H1 (cell line): ENCODE data around the gene KRT13. TPM values are rescaled to one million over a fixed set of nuclear protein-coding genes. Genes with fewer than 3 reads are reported as not detected.

ENCODE experiments used
- SIN3A ChIP-seq, 2 experiments: IDR thresholded peaks in 1 of 2; conservative IDR thresholded peaks in 1 of 2; 2 replicates each; pipeline ENCODE4 v1.6.1; 2011 to 2012; ENCODE audit warnings: low read length in 2 of 2, improper control_type of control experiment in 1 of 2, low read depth in 1 of 2, mild to moderate bottlenecking in 1 of 2
- polyA plus RNA-seq, 7 experiments: library from polyadenylated mRNA; depleted of rRNA in 3 of 7; stranded (reverse) in 5 of 7; unstranded in 2 of 7; fragments of >200 nt in 5 of 7; fragments of 200-250 nt in 2 of 7; gene quantifications; 1 replicate in 5 of 7; 2 replicates in 1 of 7; 4 replicates in 1 of 7; pipeline versions ENCODE4 v1.2.1 to v1.2.3, GENCODE V29; 2011 to 2013; ENCODE audit warnings: missing spikeins in 2 of 7, mixed read lengths in 2 of 7
- total RNA-seq: library from RNA; stranded (reverse); fragmentation: NEBNext Ultra II Directional; extraction: Animal tissue kit (Norgen Biotek cat#: 25700); gene quantifications from 2 replicates; pipeline ENCODE4 v1.2.1, GENCODE V29; 2021

Gene KRT13
- total and polyA plus RNA-seq, 2 of the 8 experiments (the other 6 are each of a cell fraction or from before 2014, with no cell fraction given), result 0.09 TPM; not detected in 1

DNA sequence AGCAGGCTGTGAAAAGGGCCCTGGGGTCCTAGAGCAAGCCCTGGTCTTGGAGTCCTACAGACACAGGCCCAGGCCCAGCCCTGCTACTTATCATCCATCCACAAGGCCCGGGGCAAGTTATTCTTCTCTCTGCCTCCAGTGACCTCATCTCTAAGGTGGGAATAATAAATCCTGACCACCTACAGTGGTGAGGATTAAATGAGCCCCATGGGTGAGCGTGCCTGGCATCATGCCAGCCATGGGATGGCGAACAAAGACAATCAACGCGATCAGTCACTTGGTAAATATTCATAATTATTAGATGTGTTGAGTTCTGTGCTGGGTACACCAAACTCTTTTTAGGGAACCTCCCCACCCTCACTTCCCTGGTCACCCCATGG is 7.7 kb upstream of the KRT13 start (continued):
- TF ChIP-seq SIN3A (conservative IDR thresholded peaks at IDR 0.05 in 1 of 2, IDR thresholded peaks at IDR 0.05 in 1 of 2; ENCODE audit: low read depth in 1 of 2, low read length in 2 of 2), result no peak
